GM12873 (cell line): ENCODE measurements around the gene ZFYVE28.

Experiments
- TF ChIP-seq, protein P1 (sequence below): IDR thresholded peaks from 2 replicates; pipeline ENCODE4 v1.5.1; 2012; ENCODE audit warnings: low read depth, mild to moderate bottlenecking, moderate library complexity, low read length, control low read depth; ENCODE audit not compliant: insufficient read depth; ENCODE audit errors: missing control alignments

The ZFYVE28 gene

DNA sequence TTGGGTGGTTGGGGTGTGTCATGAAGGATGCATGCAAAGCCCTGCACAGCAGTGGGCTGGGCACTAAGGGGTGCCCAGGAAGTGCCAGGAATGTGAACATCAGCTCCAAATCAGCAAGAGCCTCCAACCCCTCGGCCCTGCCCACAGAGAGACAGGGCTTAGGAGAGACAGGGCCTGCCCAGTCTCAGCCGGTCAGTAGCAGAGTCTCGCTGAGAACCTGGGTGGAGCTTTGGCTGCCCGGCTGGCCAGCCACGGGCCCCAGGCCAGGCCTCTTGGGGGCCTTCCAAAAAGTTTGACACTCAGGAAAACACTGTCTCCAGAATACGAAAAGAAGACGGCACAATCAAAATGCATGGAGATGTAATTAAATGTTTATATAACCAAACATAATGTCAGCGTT, 152.3 kb downstream of the ZFYVE28 start:
- TF ChIP-seq, protein P1, sequence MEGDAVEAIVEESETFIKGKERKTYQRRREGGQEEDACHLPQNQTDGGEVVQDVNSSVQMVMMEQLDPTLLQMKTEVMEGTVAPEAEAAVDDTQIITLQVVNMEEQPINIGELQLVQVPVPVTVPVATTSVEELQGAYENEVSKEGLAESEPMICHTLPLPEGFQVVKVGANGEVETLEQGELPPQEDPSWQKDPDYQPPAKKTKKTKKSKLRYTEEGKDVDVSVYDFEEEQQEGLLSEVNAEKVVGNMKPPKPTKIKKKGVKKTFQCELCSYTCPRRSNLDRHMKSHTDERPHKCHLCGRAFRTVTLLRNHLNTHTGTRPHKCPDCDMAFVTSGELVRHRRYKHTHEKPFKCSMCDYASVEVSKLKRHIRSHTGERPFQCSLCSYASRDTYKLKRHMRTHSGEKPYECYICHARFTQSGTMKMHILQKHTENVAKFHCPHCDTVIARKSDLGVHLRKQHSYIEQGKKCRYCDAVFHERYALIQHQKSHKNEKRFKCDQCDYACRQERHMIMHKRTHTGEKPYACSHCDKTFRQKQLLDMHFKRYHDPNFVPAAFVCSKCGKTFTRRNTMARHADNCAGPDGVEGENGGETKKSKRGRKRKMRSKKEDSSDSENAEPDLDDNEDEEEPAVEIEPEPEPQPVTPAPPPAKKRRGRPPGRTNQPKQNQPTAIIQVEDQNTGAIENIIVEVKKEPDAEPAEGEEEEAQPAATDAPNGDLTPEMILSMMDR = no peak

DNA sequence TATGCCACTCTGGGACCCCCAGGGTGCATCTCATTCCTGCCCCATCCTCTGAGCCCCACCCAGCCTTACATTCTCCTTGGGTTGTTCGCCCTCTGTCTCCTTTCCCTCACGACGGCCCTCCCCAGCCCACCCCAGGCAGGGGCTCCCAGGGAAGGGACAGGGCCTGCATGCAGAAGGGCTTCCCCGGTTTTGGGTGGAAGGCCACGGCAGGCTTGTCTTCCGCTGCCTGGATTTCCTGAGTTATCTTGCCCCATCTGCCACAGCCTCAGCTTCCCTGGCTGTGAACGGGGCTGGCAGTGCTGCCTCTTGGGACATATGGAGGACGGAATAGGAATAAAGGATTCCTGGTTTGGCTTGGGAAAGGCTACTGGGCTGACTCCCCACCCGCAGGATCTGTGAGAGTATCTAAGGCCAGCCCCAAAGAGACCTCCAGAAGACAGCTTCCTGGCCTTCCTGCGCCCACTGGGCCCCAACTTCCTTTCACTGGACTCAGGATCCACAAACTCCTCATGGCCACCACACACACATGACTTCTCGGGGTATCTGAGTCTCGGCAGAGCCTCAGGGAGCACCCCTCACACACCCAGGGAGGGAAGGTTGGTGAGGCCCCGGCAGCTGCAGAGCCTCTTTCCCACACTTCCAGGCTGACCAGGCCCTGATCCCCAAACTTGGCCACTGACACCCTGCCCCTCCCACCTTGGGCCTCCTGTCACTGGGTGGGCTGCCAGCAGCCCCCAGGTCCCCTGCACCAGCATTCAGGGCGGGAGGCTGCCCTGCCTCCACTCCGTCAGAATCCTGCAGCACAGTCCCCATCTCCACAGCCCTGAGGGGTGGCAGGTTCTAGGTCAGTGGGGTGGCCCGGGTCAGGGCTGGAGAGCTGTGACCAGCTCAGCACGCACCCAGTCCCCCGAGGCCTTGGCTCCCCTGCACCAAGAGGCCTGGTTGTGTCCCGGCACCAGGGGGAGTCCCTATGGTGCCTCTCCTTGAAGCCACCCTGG, 153.0 kb downstream of the ZFYVE28 start:
- TF ChIP-seq, protein P1 = no peak

DNA sequence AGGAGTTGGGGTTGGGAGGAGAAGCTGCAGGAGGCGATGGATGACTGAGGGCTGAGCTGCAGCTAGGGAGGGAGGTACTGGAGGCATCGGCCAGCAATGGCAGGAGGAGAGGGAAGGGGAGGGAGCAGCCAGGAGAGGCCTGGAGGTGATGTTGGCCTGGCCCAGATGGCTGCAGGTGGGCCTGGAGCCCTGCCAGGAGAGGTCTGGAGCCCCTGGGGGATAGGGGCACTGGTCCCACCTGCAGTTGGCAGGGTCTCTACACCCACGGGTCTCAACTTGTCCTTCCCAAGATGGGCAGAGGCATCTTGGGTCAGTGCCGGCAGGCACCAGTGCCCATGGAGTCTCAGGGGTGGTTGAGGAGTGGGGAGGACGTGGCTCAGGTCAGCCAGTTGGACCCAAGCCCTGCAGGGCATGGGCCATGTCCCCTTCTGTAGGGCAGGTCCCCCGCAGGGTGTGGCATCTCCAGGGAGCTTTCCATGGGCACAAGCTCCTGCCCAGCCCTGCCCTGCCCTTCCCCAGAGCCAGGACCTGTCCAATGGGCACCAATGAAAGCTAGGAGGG, 153.9 kb downstream of the ZFYVE28 start:
- TF ChIP-seq, protein P1 = no peak

DNA sequence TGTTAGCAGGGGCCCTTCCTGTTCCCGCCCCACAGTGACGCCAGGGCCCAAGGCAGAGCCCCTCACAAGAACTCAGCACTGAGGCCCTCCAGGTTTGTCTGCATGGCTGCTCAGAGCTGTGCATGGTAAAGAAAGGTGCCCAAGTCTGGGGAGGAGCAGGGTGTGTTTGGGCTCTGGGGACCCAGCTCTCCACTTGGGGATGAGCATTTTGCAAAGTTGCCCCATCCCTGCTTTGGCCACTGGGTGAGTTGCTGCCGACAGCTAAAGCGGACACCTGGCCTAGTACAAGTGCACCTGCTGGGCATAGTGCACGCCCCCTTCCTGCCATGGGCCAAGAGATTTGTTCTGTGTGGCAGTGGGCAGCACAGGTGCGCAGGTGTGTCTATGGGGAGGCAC, 154.5 kb downstream of the ZFYVE28 start:
- TF ChIP-seq, protein P1 = no peak

DNA sequence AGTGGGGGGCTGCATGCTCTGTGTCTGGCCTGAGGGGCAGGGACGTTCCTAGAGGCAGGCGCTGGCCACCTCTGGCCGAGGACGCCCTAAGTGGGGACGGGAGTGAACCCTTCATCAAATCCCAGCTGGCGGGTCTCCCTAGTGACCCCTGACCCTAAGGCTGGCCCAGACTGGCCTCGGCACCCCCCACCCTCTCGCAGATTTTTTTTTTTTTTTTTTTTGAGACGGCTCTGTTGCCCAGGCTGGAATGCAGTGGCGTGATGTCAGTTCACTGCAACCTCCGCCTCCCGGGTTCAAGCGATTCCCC, 155.5 kb downstream of the ZFYVE28 start:
- TF ChIP-seq, protein P1 = no peak

DNA sequence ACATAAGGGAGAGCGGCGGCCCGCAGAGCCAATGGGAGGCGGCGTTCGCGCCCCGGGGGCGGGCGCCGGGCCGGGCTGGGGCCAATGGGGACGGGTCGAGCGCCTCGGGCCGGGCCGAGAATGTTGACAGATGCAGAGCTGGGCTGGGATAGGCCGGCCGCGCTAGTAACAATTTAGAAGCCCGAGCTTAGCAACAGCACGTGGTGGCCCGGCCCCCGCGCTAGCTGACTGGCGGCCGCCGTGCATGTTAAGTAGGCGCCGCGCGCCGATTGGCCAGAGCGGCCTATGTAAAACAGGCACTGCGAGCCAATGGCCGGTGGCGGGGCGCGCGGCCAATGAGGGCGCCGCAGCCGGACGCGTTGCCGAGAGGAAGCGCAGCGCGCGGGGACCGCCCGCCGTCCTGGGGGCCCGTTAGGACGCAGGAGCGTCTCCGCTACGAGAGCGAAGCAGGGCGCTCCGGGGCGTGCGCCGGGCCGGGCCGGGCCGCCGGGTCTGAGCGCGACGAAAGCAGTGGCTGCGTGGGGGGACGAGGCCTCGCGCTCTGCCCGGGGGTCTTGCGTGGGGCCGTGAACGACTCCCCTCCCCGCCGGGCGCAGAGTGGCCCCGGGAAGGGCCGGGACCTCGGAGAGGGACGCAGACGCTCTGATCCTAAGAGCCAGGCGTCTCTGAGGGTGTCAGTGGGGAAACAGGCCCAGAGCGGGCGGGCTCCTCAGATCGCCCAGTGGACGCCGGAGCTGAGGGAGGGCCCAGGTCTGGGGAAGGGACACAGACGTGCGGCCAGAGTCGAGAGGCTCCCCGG, 156.1 kb downstream of the ZFYVE28 start:
- TF ChIP-seq, protein P1 = no peak

DNA sequence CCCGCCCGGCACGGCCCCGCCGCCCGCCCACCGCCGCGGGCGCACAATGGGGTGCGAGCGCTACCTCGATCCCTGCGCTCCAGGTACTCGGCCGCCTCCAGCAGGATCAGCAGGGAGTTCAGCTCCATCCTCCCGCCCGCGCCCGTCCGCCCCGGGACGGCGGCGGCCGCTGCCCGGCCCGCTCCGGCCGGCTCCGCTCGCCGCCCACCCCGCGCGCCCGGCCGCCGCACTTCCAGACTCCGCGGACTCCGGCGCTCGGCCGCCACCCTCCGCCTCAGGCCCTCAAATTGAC, 156.6 kb downstream of the ZFYVE28 start, which contains the start of gene MXD4:
MXD4 (minus strand) TSS at position 257 of the 292 bp plus-strand sequence; CDS start at position 128, 129 bp downstream.
- TF ChIP-seq, protein P1 = no peak
